Astrocyte (in vitro differentiated cells and primary cell): ENCODE results near the gene MAP3K6. TPM values are rescaled to one million over a fixed set of nuclear protein-coding genes. Genes with fewer than 3 reads are reported as not detected.

Experiments
- DNase-seq: peaks from one replicate; pipeline ENCODE4 v3.0.0-alpha.2; 2010; ENCODE audit warnings: low read depth
- FAIRE-seq: peaks from 2 replicates; lab custom pipeline; 2011; peaks lifted over from hg19 to GRCh38; lab: Jason Lieb, UNC
- H2AFZ ChIP-seq: 2 replicates; pipeline ENCODE4 v1.6.0; 2012; ENCODE audit warnings: low read depth, low read length, inconsistent platforms
- H3K27ac ChIP-seq: 2 replicates; pipeline ENCODE4 v1.5.1; 2011; ENCODE audit warnings: low read depth, low read length, inconsistent platforms
- H3K27me3 ChIP-seq: 2 replicates; pipeline ENCODE4 v1.6.0; 2011; ENCODE audit warnings: low read length, inconsistent platforms; ENCODE audit not compliant: insufficient read depth
- H3K36me3 ChIP-seq: 2 replicates; pipeline ENCODE4 v1.5.1; 2011; ENCODE audit warnings: low read length, inconsistent platforms; ENCODE audit not compliant: insufficient read depth
- H3K4me1 ChIP-seq: 2 replicates; pipeline ENCODE4 v1.5.1; 2011; ENCODE audit warnings: low read length, inconsistent platforms; ENCODE audit not compliant: insufficient read depth
- H3K4me2 ChIP-seq: 2 replicates; pipeline ENCODE4 v1.6.0; 2012; ENCODE audit warnings: low read length, inconsistent platforms
- H3K4me3 ChIP-seq: 2 replicates; pipeline ENCODE4 v1.5.1; 2011; ENCODE audit warnings: low read depth, mild to moderate bottlenecking, low read length, inconsistent platforms; ENCODE audit not compliant: insufficient read depth
- H3K79me2 ChIP-seq: 2 replicates; pipeline ENCODE4 v1.6.0; 2012; ENCODE audit warnings: mild to moderate bottlenecking, low read length, inconsistent platforms; ENCODE audit not compliant: insufficient read depth
- H3K9ac ChIP-seq: 2 replicates; pipeline ENCODE4 v1.6.0; 2012; ENCODE audit warnings: mild to moderate bottlenecking, low read length, inconsistent platforms
- H3K9me3 ChIP-seq: 2 replicates; pipeline ENCODE4 v1.5.1; 2012; ENCODE audit warnings: low read depth, mild to moderate bottlenecking, low read length, inconsistent platforms; ENCODE audit not compliant: insufficient read depth
- H4K20me1 ChIP-seq: 2 replicates; pipeline ENCODE4 v1.6.0; 2012; ENCODE audit warnings: low read length, inconsistent platforms; ENCODE audit not compliant: insufficient read depth
- H3K27ac Mint-ChIP-seq: one replicate; pipeline ENCODE4 v1.8.0; 2021; ENCODE audit warnings: mild to moderate bottlenecking, mixed read lengths; ENCODE audit not compliant: unreplicated experiment
- H3K27me3 Mint-ChIP-seq: one replicate; pipeline ENCODE4 v1.8.0; 2021; ENCODE audit warnings: low read depth, mixed read lengths; ENCODE audit not compliant: unreplicated experiment
- H3K36me3 Mint-ChIP-seq: one replicate; pipeline ENCODE4 v1.8.0; 2021; ENCODE audit warnings: low read depth, mixed read lengths; ENCODE audit not compliant: unreplicated experiment
- H3K4me1 Mint-ChIP-seq: one replicate; pipeline ENCODE4 v1.8.0; 2021; ENCODE audit warnings: low read depth, mixed read lengths; ENCODE audit not compliant: unreplicated experiment
- H3K4me3 Mint-ChIP-seq: one replicate; pipeline ENCODE4 v1.8.0; 2021; ENCODE audit warnings: mild to moderate bottlenecking, moderate library complexity, mixed read lengths; ENCODE audit not compliant: unreplicated experiment
- H3K9me3 Mint-ChIP-seq: one replicate; pipeline ENCODE4 v1.8.0; 2021; ENCODE audit warnings: mild to moderate bottlenecking, mixed read lengths; ENCODE audit not compliant: unreplicated experiment
- CTCF ChIP-seq: IDR thresholded peaks from 2 replicates; pipeline ENCODE4 v1.5.1; 2011; ENCODE audit warnings: low read depth, mild to moderate bottlenecking, inconsistent platforms, low read length, moderate library complexity; ENCODE audit not compliant: insufficient read depth
- EZH2 ChIP-seq: IDR thresholded peaks from 2 replicates; pipeline ENCODE4 v1.6.1; 2012; ENCODE audit warnings: mild to moderate bottlenecking, low read length, inconsistent platforms; ENCODE audit not compliant: insufficient read depth
- total RNA-seq: library from RNA; stranded (reverse); gene quantifications from 2 replicates; pipeline ENCODE4 v1.2.1, GENCODE V29; 2021

MAP3K6 gene
- total RNA-seq, 1 donor from 2014 or later = 16.8 TPM

- Histone ChIP-seq H2AFZ (no peak overlapping the region), H4K20me1 (no peaks in the 10 kb centered on the region), H3K4me1 (peaks cover 5% of the 10 kb centered on the region), H3K9me3 (no peaks in the 10 kb centered on the region), H3K79me2 (no peaks in the 10 kb centered on the region), H3K36me3 (peaks cover 3% of the 10 kb centered on the region), H3K9ac (no peak overlapping the region), H3K4me2 (no peak overlapping the region), H3K4me3 (no peak overlapping the region), H3K27ac (no peak overlapping the region), H3K27me3 (no peaks in the 10 kb centered on the region)
- FAIRE-seq = no peak
- Mint-ChIP-seq H3K4me3 (no peak overlapping the region), H3K9me3 (no peaks in the 10 kb centered on the region), H3K27ac (no peak overlapping the region), H3K27me3 (peaks cover 25% of the 10 kb centered on the region), H3K36me3 (peaks cover 23% of the 10 kb centered on the region), H3K4me1 (no peaks in the 10 kb centered on the region)
- DNase-seq = no peak
- TF ChIP-seq EZH2 (no peak), CTCF (no peak)
Measured at GRCh38 chr1:27355683-27356082, 11.1 kb downstream of the MAP3K6 start.

- Mint-ChIP-seq H3K4me3 (no peak overlapping the region), H3K9me3 (no peaks in the 10 kb centered on the region), H3K4me1 (no peaks in the 10 kb centered on the region), H3K27ac (no peak overlapping the region), H3K36me3 (peaks cover 13% of the 10 kb centered on the region), H3K27me3 (peaks cover 10% of the 10 kb centered on the region)
- TF ChIP-seq CTCF (no peak), EZH2 (no peak)
- H2AFZ ChIP-seq = no peak overlapping the region
- no peaks in the 10 kb centered on the region for H4K20me1 ChIP-seq
- H3K4me1 ChIP-seq = peaks cover 15% of the 10 kb centered on the region
- H3K79me2 ChIP-seq = no peaks in the 10 kb centered on the region
- no peak overlapping the region for H3K4me3 ChIP-seq
- FAIRE-seq (no peak), DNase-seq (no peak)
- no peaks in the 10 kb centered on the region for H3K9me3 ChIP-seq
- H3K27ac ChIP-seq = no peak overlapping the region
- H3K9ac ChIP-seq = no peak overlapping the region
- H3K4me2 ChIP-seq = no peak overlapping the region
- H3K27me3 ChIP-seq = peaks cover 5% of the 10 kb centered on the region
- peaks cover 3% of the 10 kb centered on the region for H3K36me3 ChIP-seq
Measured at GRCh38 chr1:27353629-27354028, 13.1 kb downstream of the MAP3K6 start.

- Mint-ChIP-seq H3K4me1 (no peaks in the 10 kb centered on the region), H3K4me3 (no peak overlapping the region), H3K9me3 (no peaks in the 10 kb centered on the region), H3K36me3 (peaks cover 13% of the 10 kb centered on the region), H3K27me3 (peaks cover 9% of the 10 kb centered on the region), H3K27ac (no peak overlapping the region)
- no peak for DNase-seq
- Histone ChIP-seq H3K4me3 (no peak overlapping the region), H2AFZ (no peak overlapping the region), H3K4me1 (peaks cover 15% of the 10 kb centered on the region), H3K36me3 (peaks cover 3% of the 10 kb centered on the region), H3K9ac (no peak overlapping the region), H3K27ac (no peak overlapping the region), H4K20me1 (no peaks in the 10 kb centered on the region), H3K9me3 (no peaks in the 10 kb centered on the region), H3K79me2 (no peaks in the 10 kb centered on the region), H3K4me2 (no peak overlapping the region), H3K27me3 (peaks cover 5% of the 10 kb centered on the region)
- TF ChIP-seq EZH2 = no peak
- TF ChIP-seq CTCF = no peak
- no peak for FAIRE-seq
Measured at GRCh38 chr1:27353166-27353565, 13.6 kb downstream of the MAP3K6 start.
